ENCODE measurements around the gene KLHL21. TPM values are rescaled to one million over a fixed set of nuclear protein-coding genes. Genes with fewer than 3 reads are reported as not detected.

Gene KLHL21, protein sequence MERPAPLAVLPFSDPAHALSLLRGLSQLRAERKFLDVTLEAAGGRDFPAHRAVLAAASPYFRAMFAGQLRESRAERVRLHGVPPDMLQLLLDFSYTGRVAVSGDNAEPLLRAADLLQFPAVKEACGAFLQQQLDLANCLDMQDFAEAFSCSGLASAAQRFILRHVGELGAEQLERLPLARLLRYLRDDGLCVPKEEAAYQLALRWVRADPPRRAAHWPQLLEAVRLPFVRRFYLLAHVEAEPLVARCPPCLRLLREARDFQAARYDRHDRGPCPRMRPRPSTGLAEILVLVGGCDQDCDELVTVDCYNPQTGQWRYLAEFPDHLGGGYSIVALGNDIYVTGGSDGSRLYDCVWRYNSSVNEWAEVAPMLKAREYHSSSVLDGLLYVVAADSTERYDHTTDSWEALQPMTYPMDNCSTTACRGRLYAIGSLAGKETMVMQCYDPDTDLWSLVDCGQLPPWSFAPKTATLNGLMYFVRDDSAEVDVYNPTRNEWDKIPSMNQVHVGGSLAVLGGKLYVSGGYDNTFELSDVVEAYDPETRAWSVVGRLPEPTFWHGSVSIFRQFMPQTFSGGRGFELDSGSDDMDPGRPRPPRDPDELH
- 16.3 and 18.5 TPM in 2 replicates for total RNA-seq (2013; cell fraction: nucleolus; rRNA removed)
- total RNA-seq (2014; rRNA removed) (7.9 and 10.1 TPM in 2 replicates), total RNA-seq (2014; rRNA removed; fragmentation: Illumina TruSeq; extraction: Trizol) (3.5 and 3.9 TPM in 2 replicates), total RNA-seq (2021) (11.0 and 12.2 TPM in 2 replicates), polyA plus RNA-seq (2011; rRNA removed) (1.9 and 2.5 TPM in 2 replicates), polyA plus RNA-seq (2014; fragmentation: Illumina TruSeq; extraction: Trizol) (1.5 and 4.2 TPM in 2 replicates), polyA plus RNA-seq (2014; fragmentation: Nextera tagmentation; extraction: Ambion mirVana) (1 to 10 TPM in 1 of 2 experiments, under 1 TPM in 1; 0.76 to 1.2 TPM), polyA plus RNA-seq (2014; rRNA removed) (6.3 and 7.3 TPM in 2 replicates), polyA plus RNA-seq (2016; fragmentation: Nextera tagmentation; extraction: Ambion mirVana) (1 to 10 TPM; 7.7 to 9.2 TPM), polyA minus RNA-seq (2011; rRNA and poly(A)+ RNA removed) (6.1 and 12.7 TPM in 2 replicates), Bru-seq, nascent RNA (percentile 57 among the genes with signal in this experiment), BruChase-seq, experiment 1, labeled RNA remaining after a 6-hour chase (percentile 53 among the genes with signal in this experiment), BruChase-seq, experiment 2, labeled RNA remaining after a 2-hour chase (percentile 62 among the genes with signal in this experiment)
- 4.6 TPM for polyA plus RNA-seq (2011; ENCODE audit: low read depth)
- polyA plus RNA-seq (2011; cell fraction: cytosol; rRNA removed) = 4.4 and 4.5 TPM in 2 replicates
- polyA plus RNA-seq (2011; cell fraction: nucleus; rRNA removed) = 9.7 and 11.7 TPM in 2 replicates
- 10.8 and 15.1 TPM in 2 replicates for polyA plus RNA-seq (2012)
- 5.2 and 9.1 TPM in 2 replicates for polyA minus RNA-seq (2011; cell fraction: cytosol; rRNA and poly(A)+ RNA removed)
- polyA minus RNA-seq (2011; cell fraction: nucleus; rRNA and poly(A)+ RNA removed) = 5.9 and 8.9 TPM in 2 replicates
- long read RNA-seq, experiment 1, full-length matches to known transcripts = 1 of 2 reads
- long read RNA-seq, experiment 1, partial matches to known transcripts = 0 of 2 reads
- long read RNA-seq, experiment 1, other reads (novel, unspliced or antisense) = 1 of 2 reads
- long read RNA-seq, experiment 2 = 0 reads

DNA sequence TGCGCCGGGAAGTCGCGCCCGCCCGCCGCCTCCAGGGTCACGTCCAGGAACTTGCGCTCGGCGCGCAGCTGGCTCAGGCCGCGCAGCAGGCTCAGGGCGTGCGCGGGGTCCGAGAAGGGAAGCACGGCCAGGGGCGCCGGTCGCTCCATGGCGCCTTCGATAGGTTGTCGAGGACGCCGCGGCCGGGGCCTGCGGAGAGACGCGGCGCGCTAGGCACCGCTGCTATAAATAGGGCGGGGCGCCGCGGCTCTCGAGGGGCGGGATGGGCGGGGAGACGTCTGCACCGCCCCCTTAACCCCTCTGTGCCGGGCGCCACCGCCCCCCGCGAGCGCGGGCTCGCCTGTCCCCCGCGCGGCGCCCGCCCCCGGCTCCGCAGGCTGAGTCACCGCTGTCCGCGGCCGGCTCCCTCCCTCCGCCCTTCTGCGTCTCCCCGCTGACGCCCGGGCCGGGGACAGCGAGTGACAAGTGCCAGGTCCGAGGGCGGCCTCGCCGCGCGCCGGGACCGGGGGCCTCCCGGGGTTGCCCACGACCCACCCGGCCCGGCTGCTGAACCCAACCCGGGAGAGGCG is at the start of gene KLHL21:
Gene KLHL21 (minus strand): TSS at position 201 of the 569 bp plus-strand sequence. CDS start 52 bp downstream, at position 149.
- no peaks in the 10 kb centered on the region for H3K27me3 ChIP-seq (replicated peaks in 1 of 2; ENCODE audit: control insufficient read depth in 2 of 2, insufficient read depth in 2 of 2, low read length in 1 of 2)
- H3K4me2 ChIP-seq (ENCODE audit: control insufficient read depth, insufficient read depth) = peak within 1 kb of the TSS; percentile 100
- H3K4me3 ChIP-seq = peak within 1 kb of the TSS; percentile 94
- DNase-seq (ENCODE audit: low read depth, low spot score) (no peak), FAIRE-seq (no peak), ATAC-seq (peak; percentile 76)
- peaks cover 13% of the 10 kb centered on the region for H3K4me1 ChIP-seq (ENCODE audit: control insufficient read depth, insufficient read depth, low read length)
- H3K9ac ChIP-seq (ENCODE audit: control insufficient read depth, insufficient read depth, low read length) = peak within 1 kb of the TSS; percentile 84
- no peaks in the 10 kb centered on the region for H3K9me3 ChIP-seq (replicated peaks; ENCODE audit: control insufficient read depth, insufficient read depth, low read length)
- no TSS peak for BruUV-seq (replicated peaks)
- in situ Hi-C loops (cut with MboI) (no loop called here), intact Hi-C loops (cut with micrococcal nuclease; ENCODE audit: unreplicated experiment) (loop anchor here (1.0 kb wide), 1 partner anchor 11 kb away; the partner anchor contains the start of gene PHF13)
- peak within 1 kb of the TSS; percentile 70 for H2AFZ ChIP-seq (ENCODE audit: control insufficient read depth, low read depth, low read length)
- CTCF ChIA-PET = interaction anchor here (1.0 to 5.4 kb wide), 2 partner anchors 9 to 48 kb away, joined by 3 to 39 read pairs; partner anchors contain the start of genes NOL9 and TAS1R1
- H3K79me2 ChIP-seq (ENCODE audit: control insufficient read depth, insufficient read depth, low read length) = peaks cover 36% of the 10 kb centered on the region
- H3K27ac ChIP-seq (ENCODE audit: control insufficient read depth, insufficient read depth) = peak within 1 kb of the TSS; percentile 79
- RAD21 ChIA-PET (ENCODE audit: unreplicated experiment) = interaction anchor here (1.1 to 3.9 kb wide), 2 partner anchors 22 to 23 kb away, joined by 3 to 38 read pairs; partner anchors contain the start of gene ZBTB48
- H4K20me1 ChIP-seq (ENCODE audit: control insufficient read depth, insufficient read depth) = no peaks in the 10 kb centered on the region
- under 1% methylated on average over 53 of the region's 84 CpGs for WGBS (ENCODE audit: insufficient coverage, insufficient replicate concordance, low lambda C conversion rate, missing lambda C conversion rate)
- SMC1A ChIA-PET (ENCODE audit: uncharacterized antibody, unreplicated experiment) = no interaction called here
- H3K36me3 ChIP-seq (ENCODE audit: control insufficient read depth in 2 of 2, insufficient read depth in 2 of 2, low read length in 1 of 2) = peaks cover 2 to 3% of the 10 kb centered on the region in 2 experiments; a peak in 2 of 4 replicates
- POLR2A ChIA-PET = interaction anchor here (0.9 to 1.3 kb wide), 3 partner anchors 9 to 23 kb away, joined by 3 to 10 read pairs (median 3); partner anchors contain the start of gene ZBTB48
- TF ChIP-seq, protein P1, sequence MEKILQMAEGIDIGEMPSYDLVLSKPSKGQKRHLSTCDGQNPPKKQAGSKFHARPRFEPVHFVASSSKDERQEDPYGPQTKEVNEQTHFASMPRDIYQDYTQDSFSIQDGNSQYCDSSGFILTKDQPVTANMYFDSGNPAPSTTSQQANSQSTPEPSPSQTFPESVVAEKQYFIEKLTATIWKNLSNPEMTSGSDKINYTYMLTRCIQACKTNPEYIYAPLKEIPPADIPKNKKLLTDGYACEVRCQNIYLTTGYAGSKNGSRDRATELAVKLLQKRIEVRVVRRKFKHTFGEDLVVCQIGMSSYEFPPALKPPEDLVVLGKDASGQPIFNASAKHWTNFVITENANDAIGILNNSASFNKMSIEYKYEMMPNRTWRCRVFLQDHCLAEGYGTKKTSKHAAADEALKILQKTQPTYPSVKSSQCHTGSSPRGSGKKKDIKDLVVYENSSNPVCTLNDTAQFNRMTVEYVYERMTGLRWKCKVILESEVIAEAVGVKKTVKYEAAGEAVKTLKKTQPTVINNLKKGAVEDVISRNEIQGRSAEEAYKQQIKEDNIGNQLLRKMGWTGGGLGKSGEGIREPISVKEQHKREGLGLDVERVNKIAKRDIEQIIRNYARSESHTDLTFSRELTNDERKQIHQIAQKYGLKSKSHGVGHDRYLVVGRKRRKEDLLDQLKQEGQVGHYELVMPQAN (conservative IDR thresholded peaks at IDR 0.05) = peak; percentile 31; the same call in 1 of the 2 replicates
- peak; percentile 52 for TF ChIP-seq DPF2 (IDR thresholded peaks at IDR 0.05)
- TF ChIP-seq BACH1 (IDR thresholded peaks at IDR 0.05; ENCODE audit: borderline replicate concordance) = peak; percentile 61
- 0 out of 2 replicates have a peak, but pooled peaks have one; percentile 5 for TF ChIP-seq NR2C1 (IDR thresholded peaks at IDR 0.05)
- TF ChIP-seq EGR1 (IDR thresholded peaks at IDR 0.05; ENCODE audit: borderline replicate concordance in 1 of 2, low read depth in 2 of 2, low read length in 2 of 2) = peak in 1 of 2 experiments; percentile 91; a peak in 2 of 3 replicates
- TF ChIP-seq NRF1 (conservative IDR thresholded peaks at IDR 0.05; ENCODE audit: low read depth, low read length) = no peak
- peak; percentile 8; the same call in 1 of the 2 replicates for TF ChIP-seq SIN3A (IDR thresholded peaks at IDR 0.05; ENCODE audit: low read depth, low read length)
- TF ChIP-seq, protein P2, sequence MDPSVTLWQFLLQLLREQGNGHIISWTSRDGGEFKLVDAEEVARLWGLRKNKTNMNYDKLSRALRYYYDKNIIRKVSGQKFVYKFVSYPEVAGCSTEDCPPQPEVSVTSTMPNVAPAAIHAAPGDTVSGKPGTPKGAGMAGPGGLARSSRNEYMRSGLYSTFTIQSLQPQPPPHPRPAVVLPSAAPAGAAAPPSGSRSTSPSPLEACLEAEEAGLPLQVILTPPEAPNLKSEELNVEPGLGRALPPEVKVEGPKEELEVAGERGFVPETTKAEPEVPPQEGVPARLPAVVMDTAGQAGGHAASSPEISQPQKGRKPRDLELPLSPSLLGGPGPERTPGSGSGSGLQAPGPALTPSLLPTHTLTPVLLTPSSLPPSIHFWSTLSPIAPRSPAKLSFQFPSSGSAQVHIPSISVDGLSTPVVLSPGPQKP (IDR thresholded peaks at IDR 0.05; ENCODE audit: low read depth, low read length) = no peak
- no peak for TF ChIP-seq USF2 (IDR thresholded peaks at IDR 0.05; ENCODE audit: borderline replicate concordance, low read depth, low read length)
- TF ChIP-seq, protein P3, sequence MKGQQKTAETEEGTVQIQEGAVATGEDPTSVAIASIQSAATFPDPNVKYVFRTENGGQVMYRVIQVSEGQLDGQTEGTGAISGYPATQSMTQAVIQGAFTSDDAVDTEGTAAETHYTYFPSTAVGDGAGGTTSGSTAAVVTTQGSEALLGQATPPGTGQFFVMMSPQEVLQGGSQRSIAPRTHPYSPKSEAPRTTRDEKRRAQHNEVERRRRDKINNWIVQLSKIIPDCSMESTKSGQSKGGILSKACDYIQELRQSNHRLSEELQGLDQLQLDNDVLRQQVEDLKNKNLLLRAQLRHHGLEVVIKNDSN (IDR thresholded peaks at IDR 0.05; ENCODE audit: borderline replicate concordance, extremely low read length, insufficient read depth, low read depth, low read length) = no peak
- peak; percentile 83 for TF ChIP-seq POLR2A (IDR thresholded peaks at IDR 0.05; ENCODE audit: low read depth, low read length)

All from GM12878 (cell line).